GM10266 (cell line): ENCODE data around the gene SYNDIG1.

ENCODE experiments used
- DNase-seq: peaks from one replicate; pipeline ENCODE4 v3.0.0; 2012; ENCODE audit errors: extremely low spot score
- TF ChIP-seq, protein P1 (sequence below): IDR thresholded peaks from 2 replicates; pipeline ENCODE4 v1.5.1; 2012; ENCODE audit warnings: mild to moderate bottlenecking, low read depth; ENCODE audit not compliant: control insufficient read depth, insufficient read depth; ENCODE audit errors: missing control alignments

Gene SYNDIG1

DNA sequence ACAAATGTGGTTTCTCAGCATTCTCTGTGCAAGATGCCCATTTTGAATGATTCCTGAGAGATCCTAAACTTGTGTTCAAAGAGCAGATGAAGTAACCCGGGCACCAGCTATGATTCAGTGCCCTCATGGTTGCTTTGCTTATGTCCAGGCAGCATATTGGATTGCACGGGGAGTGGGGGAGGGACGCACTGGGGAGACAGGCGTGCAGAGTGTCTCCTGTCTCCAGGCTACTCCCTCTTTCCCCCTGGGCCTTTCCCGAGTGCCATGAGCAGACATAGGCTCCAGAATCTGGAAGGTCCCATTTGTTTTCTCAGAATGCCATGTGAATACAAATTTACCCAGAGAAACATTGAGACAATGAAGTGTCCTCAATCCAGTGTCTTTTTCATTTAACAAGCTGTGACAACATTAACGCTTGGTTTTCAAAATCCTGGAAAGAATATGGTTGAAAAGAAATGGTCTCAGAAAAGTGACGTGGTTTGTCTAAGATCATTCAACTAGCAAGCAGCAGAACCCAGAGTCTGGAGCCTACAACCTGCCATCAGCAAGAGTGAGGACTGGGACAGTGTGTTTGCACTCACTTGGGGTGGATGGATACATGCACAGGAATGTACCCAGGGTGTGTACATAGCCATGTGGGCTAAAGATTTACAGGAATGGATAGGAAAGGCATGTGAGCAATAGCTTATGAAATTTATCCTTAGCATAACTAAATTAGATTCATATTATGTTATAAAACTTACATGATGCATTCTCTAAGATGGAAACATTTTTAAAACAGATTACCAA is 4.2 kb downstream of the SYNDIG1 start:
- no peak for DNase-seq
- TF ChIP-seq, protein P1, sequence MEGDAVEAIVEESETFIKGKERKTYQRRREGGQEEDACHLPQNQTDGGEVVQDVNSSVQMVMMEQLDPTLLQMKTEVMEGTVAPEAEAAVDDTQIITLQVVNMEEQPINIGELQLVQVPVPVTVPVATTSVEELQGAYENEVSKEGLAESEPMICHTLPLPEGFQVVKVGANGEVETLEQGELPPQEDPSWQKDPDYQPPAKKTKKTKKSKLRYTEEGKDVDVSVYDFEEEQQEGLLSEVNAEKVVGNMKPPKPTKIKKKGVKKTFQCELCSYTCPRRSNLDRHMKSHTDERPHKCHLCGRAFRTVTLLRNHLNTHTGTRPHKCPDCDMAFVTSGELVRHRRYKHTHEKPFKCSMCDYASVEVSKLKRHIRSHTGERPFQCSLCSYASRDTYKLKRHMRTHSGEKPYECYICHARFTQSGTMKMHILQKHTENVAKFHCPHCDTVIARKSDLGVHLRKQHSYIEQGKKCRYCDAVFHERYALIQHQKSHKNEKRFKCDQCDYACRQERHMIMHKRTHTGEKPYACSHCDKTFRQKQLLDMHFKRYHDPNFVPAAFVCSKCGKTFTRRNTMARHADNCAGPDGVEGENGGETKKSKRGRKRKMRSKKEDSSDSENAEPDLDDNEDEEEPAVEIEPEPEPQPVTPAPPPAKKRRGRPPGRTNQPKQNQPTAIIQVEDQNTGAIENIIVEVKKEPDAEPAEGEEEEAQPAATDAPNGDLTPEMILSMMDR: no peak

DNA sequence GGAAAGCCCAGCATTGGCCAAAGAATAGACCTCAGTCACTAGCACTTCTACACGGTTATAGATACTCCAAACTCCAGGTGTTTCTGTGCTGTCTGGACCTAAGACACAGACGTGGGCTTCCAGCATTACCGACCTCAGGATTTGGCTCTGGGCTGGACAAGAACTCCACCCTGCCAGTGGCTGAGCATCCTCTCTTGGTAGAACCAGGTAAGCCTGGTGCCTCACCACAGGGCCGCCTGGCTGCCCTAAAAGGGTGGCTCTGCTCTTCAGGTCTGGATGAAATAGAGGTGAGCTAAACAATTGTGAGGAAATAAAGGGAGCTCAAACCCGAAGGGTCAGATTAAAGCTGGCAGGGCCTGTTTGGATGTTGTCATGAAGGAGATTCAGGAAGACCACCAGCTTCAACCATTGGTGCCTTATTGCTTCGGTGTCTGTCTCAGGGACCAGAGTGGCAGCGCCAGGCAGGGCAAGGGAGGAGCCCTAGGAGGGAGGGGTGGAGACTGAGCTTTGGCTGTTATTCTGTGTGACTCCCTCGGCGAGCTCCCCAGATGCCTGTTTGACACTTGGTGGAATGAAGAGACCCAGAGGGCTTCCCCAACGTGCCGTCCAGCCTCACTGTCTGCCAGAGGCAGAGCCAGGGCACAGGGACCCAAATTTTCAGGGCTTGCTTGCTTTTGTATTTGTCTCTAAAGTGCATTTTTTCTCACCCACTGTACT is 8.6 kb downstream of the SYNDIG1 start:
- no peak for DNase-seq
- TF ChIP-seq, protein P1: no peak

DNA sequence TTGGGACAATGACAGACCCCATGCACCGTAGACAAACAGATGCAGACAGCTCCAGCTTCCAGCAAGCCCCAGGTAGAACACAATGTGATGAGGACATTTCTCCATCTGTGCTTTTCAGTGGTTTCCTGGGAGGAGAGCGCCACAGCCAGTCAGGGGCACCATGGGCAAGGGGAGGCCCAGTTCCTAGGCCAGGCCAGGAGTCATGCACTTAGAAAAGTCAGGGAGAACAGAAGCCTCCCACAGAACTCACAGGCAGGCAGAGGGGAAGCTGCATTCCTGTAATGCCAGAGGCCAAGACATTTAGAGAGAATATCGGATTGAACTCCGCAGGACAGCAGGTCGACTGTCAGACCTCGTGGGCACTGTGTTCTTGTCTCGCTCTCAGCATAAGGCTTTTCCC is 9.2 kb downstream of the SYNDIG1 start:
- TF ChIP-seq, protein P1: no peak

DNA sequence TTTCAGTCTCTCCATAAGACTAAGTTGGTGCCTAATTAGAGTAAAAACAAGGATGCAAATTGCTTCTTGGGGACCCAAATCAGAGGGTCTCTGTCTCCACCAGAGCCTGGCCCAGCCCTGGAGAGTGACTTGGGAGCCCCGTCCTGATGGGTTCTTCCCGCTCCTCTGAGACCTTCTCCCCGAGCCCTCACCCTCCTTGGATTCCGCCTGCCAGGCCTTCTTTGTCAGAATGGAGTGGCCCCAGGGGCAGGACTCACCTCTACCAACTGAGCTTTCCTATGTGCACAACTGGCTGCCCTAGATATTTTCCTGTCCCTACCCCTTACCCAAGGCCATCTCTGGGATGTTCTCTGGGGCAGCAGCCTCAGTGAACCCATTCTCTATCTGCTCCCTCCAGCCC is 9.7 kb downstream of the SYNDIG1 start:
- TF ChIP-seq, protein P1: no peak
- DNase-seq: no peak

More for the DNA sequence above, 9.2 kb downstream of the SYNDIG1 start:
- DNase-seq: no peak

DNA sequence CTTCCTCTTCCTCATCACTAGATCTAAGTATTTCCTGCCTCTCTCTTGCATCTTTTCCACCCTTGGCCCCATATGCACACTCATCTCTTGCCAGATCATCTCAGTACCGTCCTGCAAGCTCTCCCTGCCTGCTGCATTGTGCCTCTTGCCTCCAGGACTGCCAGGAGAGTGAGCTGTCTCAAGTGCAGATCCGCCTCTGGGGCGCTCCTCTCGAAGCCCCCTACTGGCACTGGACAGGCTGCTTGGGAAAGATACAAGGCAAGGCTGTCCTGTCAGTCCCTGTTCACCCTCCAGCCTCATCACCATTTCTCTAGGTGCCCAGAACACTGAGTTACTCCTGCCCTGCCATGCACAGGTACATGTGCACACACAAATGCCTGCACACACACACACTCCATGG is 10.2 kb downstream of the SYNDIG1 start:
- DNase-seq: no peak
- TF ChIP-seq, protein P1: no peak

DNA sequence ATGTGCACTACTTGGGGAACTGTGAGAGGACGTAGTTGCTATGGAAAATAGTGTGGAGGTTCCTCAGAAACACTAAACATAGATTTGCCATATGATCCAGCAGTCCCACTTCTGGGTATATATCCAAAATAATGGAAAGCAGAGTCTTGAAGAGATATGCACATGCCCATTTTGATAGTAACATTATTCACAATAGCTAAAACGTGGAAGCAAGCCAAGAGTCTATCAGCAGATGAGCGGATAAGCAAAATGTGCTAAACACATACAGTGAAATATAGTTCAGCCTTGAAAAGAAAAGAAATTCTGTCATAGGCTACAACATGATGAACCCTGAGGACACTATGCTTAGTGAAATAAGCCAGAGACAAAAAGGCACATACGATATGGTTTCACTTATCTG is 11.1 kb downstream of the SYNDIG1 start:
- TF ChIP-seq, protein P1: no peak
- DNase-seq: no peak

DNA sequence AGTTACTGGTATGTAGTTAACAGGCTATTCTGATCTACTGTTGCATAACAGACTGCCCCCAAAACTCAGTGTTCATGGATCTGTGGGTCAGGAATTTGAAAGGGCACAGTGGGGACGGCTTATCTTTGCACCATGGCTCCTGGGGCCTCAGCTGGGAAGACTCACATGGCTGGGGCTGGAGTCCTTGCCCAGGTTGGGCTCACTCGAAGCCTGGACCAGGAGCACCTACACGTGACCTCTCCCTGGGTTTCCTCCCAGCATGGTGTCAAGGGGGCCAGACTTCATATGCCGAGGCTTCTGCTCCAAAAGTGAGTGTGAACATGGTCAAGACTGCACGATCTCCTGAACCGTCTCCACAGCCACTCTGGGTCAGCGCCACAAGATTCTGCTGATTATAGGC is 11.7 kb downstream of the SYNDIG1 start:
- TF ChIP-seq, protein P1: no peak
- no peak for DNase-seq
